Measurements from ENCODE around the gene KCNK6.

The KCNK6 gene

GRCh38 chr19:38307076-38307475 lies 12.6 kb upstream of the KCNK6 start:
- TF ChIP-seq CTCF (IDR thresholded peaks at IDR 0.05; ENCODE audit: extremely low read depth, missing control alignments) = no peak
- DNase-seq (ENCODE audit: low spot score) = no peak

- no peak for TF ChIP-seq CTCF (IDR thresholded peaks at IDR 0.05; ENCODE audit: extremely low read depth, missing control alignments)
- DNase-seq (ENCODE audit: low spot score) = no peak
Measured at GRCh38 chr19:38307597-38307996, 12.0 kb upstream of the KCNK6 start.

- TF ChIP-seq CTCF (IDR thresholded peaks at IDR 0.05; ENCODE audit: extremely low read depth, missing control alignments) = no peak
- no peak for DNase-seq (ENCODE audit: low spot score)
Measured at GRCh38 chr19:38308006-38308766, 11.5 kb upstream of the KCNK6 start.

- no peak for DNase-seq (ENCODE audit: low spot score)
- TF ChIP-seq CTCF (IDR thresholded peaks at IDR 0.05; ENCODE audit: extremely low read depth, missing control alignments) = no peak
Measured at GRCh38 chr19:38308926-38309614, 10.6 kb upstream of the KCNK6 start.

- no peak for DNase-seq (ENCODE audit: low spot score)
- TF ChIP-seq CTCF (IDR thresholded peaks at IDR 0.05; ENCODE audit: extremely low read depth, missing control alignments) = no peak
Measured at GRCh38 chr19:38309615-38310278, 9.9 kb upstream of the KCNK6 start.

- TF ChIP-seq CTCF (IDR thresholded peaks at IDR 0.05; ENCODE audit: extremely low read depth, missing control alignments) = no peak
- DNase-seq (ENCODE audit: low spot score) = no peak
Measured at GRCh38 chr19:38310279-38310670, 9.4 kb upstream of the KCNK6 start.

- DNase-seq (ENCODE audit: low spot score) = no peak
- no peak for TF ChIP-seq CTCF (IDR thresholded peaks at IDR 0.05; ENCODE audit: extremely low read depth, missing control alignments)
Measured at GRCh38 chr19:38310986-38311385, 8.7 kb upstream of the KCNK6 start.

All from GM20000 (cell line).